K562 (cell line): ENCODE data around the gene KCNJ13. TPM values are rescaled to one million over a fixed set of nuclear protein-coding genes. Genes with fewer than 3 reads are reported as not detected.

Experiments used
- ATAC-seq: fragments of 200-7000 bp; cut with Tn5 transposase; 3 replicates; pipeline ENCODE4 v1.9.1; 2020; ENCODE audit warnings: moderate library complexity
- BruUV-seq: library from RNA; stranded (reverse); fragments of 400-500 nt; replicated peaks from 2 replicates; lab custom pipeline; 2021; lab: Mats Ljungman, UMichigan
- CTCF ChIA-PET: fragments of 300-600 bp; formaldehyde crosslinking; extraction: SDS; loops from one replicate; lab custom pipeline; 2021; ENCODE audit warnings: low intra/inter-chr PET ratio; lab: Yijun Ruan, JAX
- POLR2A ChIA-PET: fragments of 300-600, 350-650 bp; sonication (Branson Sonifier 250); formaldehyde crosslinking; extraction: SDS; loops from one replicate; lab custom pipeline; 2021; ENCODE audit warnings: antibody characterized with exemption, inconsistent platforms; lab: Yijun Ruan, JAX
- DNase-seq, 4 experiments: peaks; one replicate each; pipeline versions ENCODE4 v3.0.0 to v3.0.0-alpha.2; 2011 to 2018; ENCODE audit warnings: low spot score in 3 of 4, mixed read lengths in 3 of 4; ENCODE audit errors: extremely low read depth in 1 of 4
- FAIRE-seq: peaks from 2 replicates; lab custom pipeline; 2011; peaks lifted over from hg19 to GRCh38; lab: Jason Lieb, UNC
- H2AFZ ChIP-seq: 2 replicates; pipeline ENCODE4 v1.6.0; 2011; ENCODE audit warnings: low read depth, low read length, control low read depth, inconsistent platforms
- H3K27ac ChIP-seq: fragments of 200-600 bp; 3 replicates; pipeline ENCODE4 v1.8.0; 2011; ENCODE audit warnings: low read depth, mild to moderate bottlenecking, control low read depth, inconsistent platforms, low read length, moderate library complexity, mixed read lengths; ENCODE audit errors: extremely low read depth
- H3K27me3 ChIP-seq, 2 experiments: fragments of 300-600 bp in 1 of 2; 2 replicates in 1 of 2; 3 replicates in 1 of 2; pipeline versions ENCODE4 v1.6.0 to v1.8.0; 2011; ENCODE audit warnings: inconsistent platforms in 2 of 2, low read length in 2 of 2, mild to moderate bottlenecking in 1 of 2, mixed read lengths in 1 of 2, moderate library complexity in 1 of 2; ENCODE audit not compliant: control insufficient read depth in 2 of 2, insufficient read depth in 2 of 2
- H3K36me3 ChIP-seq: fragments of 300-600 bp; 3 replicates; pipeline ENCODE4 v1.8.0; 2011; ENCODE audit warnings: mild to moderate bottlenecking, low read length, inconsistent platforms; ENCODE audit not compliant: control insufficient read depth, insufficient read depth
- H3K4me1 ChIP-seq, 2 experiments: fragments of 200-600 bp in 1 of 2; replicated peaks in 1 of 2; 2 replicates in 1 of 2; 3 replicates in 1 of 2; pipeline versions ENCODE4 v1.5.1 to v1.8.0; 2011; ENCODE audit warnings: inconsistent platforms in 2 of 2, low read length in 2 of 2, mild to moderate bottlenecking in 1 of 2, mixed read lengths in 1 of 2, moderate library complexity in 1 of 2; ENCODE audit not compliant: control insufficient read depth in 2 of 2, insufficient read depth in 2 of 2
- H3K4me2 ChIP-seq: 2 replicates; pipeline ENCODE4 v1.6.1; 2011; ENCODE audit warnings: low read length, control low read depth, inconsistent platforms, mixed read lengths; ENCODE audit not compliant: insufficient read depth
- H3K4me3 ChIP-seq: fragments of 200-600 bp; sonication (generic), shearing (Covaris generic); 2 replicates; pipeline ENCODE4 v1.5.1; 2016; ENCODE audit warnings: control low read depth, inconsistent platforms
- H3K79me2 ChIP-seq: fragments of 200-600 bp; 3 replicates; pipeline ENCODE4 v1.8.0; 2011; ENCODE audit warnings: low read length, inconsistent platforms; ENCODE audit not compliant: control insufficient read depth, insufficient read depth
- H3K9ac ChIP-seq, 2 experiments: 2 replicates each; pipeline versions ENCODE4 v1.6.0 to v1.6.1; 2011; ENCODE audit warnings: low read depth in 2 of 2, low read length in 2 of 2, control low read depth in 1 of 2, inconsistent platforms in 1 of 2, mild to moderate bottlenecking in 1 of 2, mixed read lengths in 1 of 2; ENCODE audit not compliant: insufficient read depth in 1 of 2
- H3K9me1 ChIP-seq: one replicate; pipeline ENCODE4 v1.6.0; 2011; ENCODE audit warnings: inconsistent platforms, mild to moderate bottlenecking, low read length, moderate library complexity; ENCODE audit not compliant: control insufficient read depth, insufficient read depth
- H3K9me3 ChIP-seq: replicated peaks from 2 replicates; pipeline ENCODE4 v1.5.1; 2011; ENCODE audit warnings: low read depth, low read length, inconsistent platforms; ENCODE audit not compliant: control insufficient read depth, insufficient read depth
- H4K20me1 ChIP-seq: replicated peaks from 2 replicates; pipeline ENCODE4 v1.6.1; 2011; ENCODE audit warnings: low read length, inconsistent platforms, mixed read lengths; ENCODE audit not compliant: control insufficient read depth, insufficient read depth
- CREBBP ChIP-seq: IDR thresholded peaks from one replicate; pipeline ENCODE4 v1.6.1; 2012; ENCODE audit warnings: low read depth, mild to moderate bottlenecking, control low read depth, inconsistent platforms, low read length
- DACH1 ChIP-seq: fragments of 450-650 bp; IDR thresholded peaks from 2 replicates; pipeline ENCODE4 v1.6.1; 2018; ENCODE audit not compliant: partially characterized antibody
- FUS ChIP-seq: fragments of 200-400 bp; formaldehyde crosslinking; optimal IDR thresholded peaks from 2 replicates; pipeline ENCODE3; 2017; ENCODE audit warnings: low read depth, low read length
- ILF3 ChIP-seq: fragments of 450-650 bp; IDR thresholded peaks from 2 replicates; pipeline ENCODE4 v1.6.1; 2018; ENCODE audit warnings: antibody characterized with exemption, mild to moderate bottlenecking, moderate library complexity, borderline replicate concordance
- IRF2 ChIP-seq: sonication (generic); formaldehyde crosslinking; IDR thresholded peaks from 2 replicates; pipeline ENCODE4 v1.8.1; 2022; ENCODE audit warnings: mild to moderate bottlenecking, missing genetic modification reagents
- LEF1 ChIP-seq: fragments of 450-650 bp; IDR thresholded peaks from 2 replicates; pipeline ENCODE4 v1.6.1; 2016; ENCODE audit warnings: mild to moderate bottlenecking
- POU5F1 ChIP-seq: fragments of 150-350 bp; IDR thresholded peaks from 2 replicates; pipeline ENCODE4 v1.6.1; 2014; ENCODE audit warnings: borderline replicate concordance, low read length, low read depth, mild to moderate bottlenecking; ENCODE audit not compliant: partially characterized antibody
- TAF7 ChIP-seq: fragments of 450-650 bp; IDR thresholded peaks from 2 replicates; pipeline ENCODE4 v1.6.1; 2016; ENCODE audit warnings: missing genetic modification characterization, missing compliant biosample characterization
- TAL1 ChIP-seq: fragments of 450-650 bp; IDR thresholded peaks from 2 replicates; pipeline ENCODE4 v1.6.1; 2016; ENCODE audit warnings: mild to moderate bottlenecking
- ZBTB17 ChIP-seq: fragments of 450-650 bp; formaldehyde crosslinking; IDR thresholded peaks from 2 replicates; pipeline ENCODE4 v1.4.0; 2020; ENCODE audit warnings: mild to moderate bottlenecking
- ZNF232 ChIP-seq: sonication (generic); formaldehyde crosslinking; IDR thresholded peaks from 2 replicates; pipeline ENCODE4 v1.8.0; 2022; ENCODE audit warnings: mild to moderate bottlenecking, missing genetic modification reagents
- ZNF717 ChIP-seq: fragments of 250-450 bp; sonication (Bioruptor Pico); IDR thresholded peaks from 2 replicates; pipeline ENCODE4 v1.5.0; 2021
- WGBS: fragments of 100-300 bp; shearing (Covaris generic); methylation state at CpG from one replicate; pipeline ENCODE4 v1.1.6; 2016; ENCODE audit warnings: low coverage, mixed read lengths; ENCODE audit not compliant: insufficient coverage; ENCODE audit errors: missing lambda C conversion rate; 5-methylcytosine and 5-hydroxymethylcytosine counted together
- in situ Hi-C: fragments of 300-500 bp; cut with MboI; formaldehyde crosslinking; loops from 4 replicates; pipeline ENCODE4 v1.15.0; 2018; ENCODE audit warnings: inconsistent platforms, mixed read lengths
- intact Hi-C: fragments of 100-400 bp; cut with micrococcal nuclease; formaldehyde crosslinking; loops from 2 replicates; pipeline ENCODE4 v1.14.2; 2022
- polyA plus RNA-seq, 8 experiments: library from polyadenylated mRNA; depleted of rRNA in 4 of 8; stranded (reverse) in 5 of 8; unstranded in 3 of 8; fragments of >200 nt; fragmentation: Nextera tagmentation in 2 of 8; fragmentation: Illumina TruSeq in 1 of 8; extraction: Ambion mirVana in 2 of 8; extraction: Trizol in 1 of 8; gene quantifications; 2 replicates each; pipeline versions ENCODE4 v1.2.1 to v1.2.3, GENCODE V29; 2011 to 2014; ENCODE audit warnings: inconsistent platforms in 1 of 8, missing spikeins in 1 of 8
- total RNA-seq, 7 experiments: library from RNA; depleted of rRNA in 6 of 7; stranded (reverse); fragments of >200 nt in 6 of 7; fragmentation: Illumina TruSeq in 2 of 7; extraction: Trizol in 2 of 7; gene quantifications; 2 replicates each; pipeline versions ENCODE4 v1.2.1 to v1.2.3, GENCODE V29; 2011 to 2021; ENCODE audit warnings: low replicate concordance in 1 of 7
- TF ChIP-seq, protein P1 (sequence below), 2 experiments: fragments of 250-450 bp in 1 of 2; fragments of 450-650 bp in 1 of 2; sonication (Bioruptor Pico) in 1 of 2; IDR thresholded peaks; 2 replicates each; pipeline versions ENCODE4 v1.6.1 to v1.8.0; 2016 to 2021; ENCODE audit warnings: mild to moderate bottlenecking in 2 of 2, moderate library complexity in 2 of 2, missing compliant biosample characterization in 1 of 2, missing genetic modification characterization in 1 of 2

KCNJ13 gene
- total and polyA plus RNA-seq, 9 of the 15 experiments (the other 6 are each of a cell fraction or from before 2014, with no cell fraction given), result 0.45 TPM; not detected in 8

- CTCF ChIA-PET, result no interaction called here
- H3K9me1 ChIP-seq, result no peaks in the 10 kb centered on the region
- no peak overlapping the region for H3K4me2 ChIP-seq
- WGBS, result 82% methylated on average over 4 of the region's 4 CpGs
- no peak for DNase-seq
- no peaks in the 10 kb centered on the region for H3K27me3 ChIP-seq
- in situ Hi-C loops, result no loop called here
- FAIRE-seq, result no peak
- no TSS peak for BruUV-seq
- H3K9me3 ChIP-seq, result no peaks in the 10 kb centered on the region; the same call in 1 of the 2 replicates
- no peak for ATAC-seq
- H3K79me2 ChIP-seq, result no peaks in the 10 kb centered on the region
- H4K20me1 ChIP-seq, result no peaks in the 10 kb centered on the region
- peaks cover 72% of the 10 kb centered on the region for H3K36me3 ChIP-seq
- POLR2A ChIA-PET, result interaction anchor here (1.6 kb wide), 1 partner anchor 10 kb away, joined by 3 read pairs; no protein-coding TSS in a partner anchor
- no peak overlapping the region for H3K9ac ChIP-seq
- H3K27ac ChIP-seq, result no peak overlapping the region
- TF ChIP-seq DACH1 (no peak), ZNF717 (no peak), LEF1 (no peak), FUS (no peak), CREBBP (no peak)
- intact Hi-C loops, result no loop called here
- H3K4me3 ChIP-seq, result no peak overlapping the region
- no peaks in the 10 kb centered on the region for H3K4me1 ChIP-seq
- H2AFZ ChIP-seq, result no peak overlapping the region
These were observed 26.2 kb downstream of the KCNJ13 start for GRCh38 chr2:232750135-232750671.

GRCh38 chr2:232749331-232749730, 27.0 kb downstream of the KCNJ13 start:
- no peak overlapping the region for H3K4me3 ChIP-seq
- no peaks in the 10 kb centered on the region for H3K9me1 ChIP-seq
- TF ChIP-seq TAL1 (no peak), ZBTB17 (CRISPR knock-in tag) (no peak), TAF7 (tag) (no peak), IRF2 (CRISPR knock-in tag) (no peak), ILF3 (no peak), ZNF232 (CRISPR knock-in tag) (no peak), POU5F1 (no peak)
- TF ChIP-seq, protein P1, sequence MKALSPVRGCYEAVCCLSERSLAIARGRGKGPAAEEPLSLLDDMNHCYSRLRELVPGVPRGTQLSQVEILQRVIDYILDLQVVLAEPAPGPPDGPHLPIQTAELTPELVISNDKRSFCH (CRISPR knock-in tag; IDR thresholded peaks at IDR 0.05), result no peak
- TF ChIP-seq, protein P1 (tag; IDR thresholded peaks at IDR 0.05), result no peak
- WGBS, result 86% methylated on average over 2 of the region's 3 CpGs
- no peak overlapping the region for H3K9ac ChIP-seq
- ATAC-seq (no peak), DNase-seq (no peak), FAIRE-seq (no peak)
- H3K36me3 ChIP-seq, result peaks cover 77% of the 10 kb centered on the region
- H3K4me1 ChIP-seq, result no peaks in the 10 kb centered on the region
- no peaks in the 10 kb centered on the region for H4K20me1 ChIP-seq
- no peak overlapping the region for H3K4me2 ChIP-seq
- intact Hi-C loops (no loop called here), in situ Hi-C loops (no loop called here)
- H3K27ac ChIP-seq, result no peak overlapping the region
- H3K9me3 ChIP-seq, result no peaks in the 10 kb centered on the region; the same call in 1 of the 2 replicates
- CTCF ChIA-PET, result no interaction called here
- H3K79me2 ChIP-seq, result no peaks in the 10 kb centered on the region
- no peaks in the 10 kb centered on the region for H3K27me3 ChIP-seq
- POLR2A ChIA-PET, result interaction anchor here (1.6 kb wide), 1 partner anchor 9 kb away, joined by 3 read pairs; no protein-coding TSS in a partner anchor
- no TSS peak for BruUV-seq
- no peak overlapping the region for H2AFZ ChIP-seq
